HG03066 (cell line): Measurements from ENCODE around the gene ANKFN1.
"Not testable (repeated sequence)": the region's sequence is repeated elsewhere in the genome, so short reads cannot be mapped to it uniquely, and the experiment has no call there.

ENCODE experiments used
- ATAC-seq: cut with Tn5 transposase; IDR thresholded peaks from one replicate; pipeline ENCODE4 v1.9.1; 2021; ENCODE audit warnings: low read depth; ENCODE audit not compliant: unreplicated experiment

The ANKFN1 gene

DNA sequence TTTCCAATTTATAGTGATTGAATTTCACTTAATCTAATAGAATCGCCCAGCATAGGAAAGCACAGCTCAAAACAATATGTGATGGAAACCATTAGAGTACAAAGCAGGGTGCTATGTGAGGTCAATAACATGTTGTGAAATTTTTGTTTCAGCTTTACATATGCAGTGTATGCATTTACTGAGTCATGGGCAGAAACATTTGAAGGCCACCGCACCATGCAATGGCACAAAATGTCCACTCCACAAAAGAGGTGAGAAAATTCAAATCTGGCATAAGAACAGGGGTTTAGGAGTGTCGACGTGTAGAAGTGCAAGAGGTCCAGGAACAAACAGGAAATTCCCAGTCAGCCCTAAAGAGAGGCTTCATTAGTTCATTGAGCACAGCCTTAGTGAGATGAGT, 131.2 kb downstream of the ANKFN1 start:
- ATAC-seq: no peak

DNA sequence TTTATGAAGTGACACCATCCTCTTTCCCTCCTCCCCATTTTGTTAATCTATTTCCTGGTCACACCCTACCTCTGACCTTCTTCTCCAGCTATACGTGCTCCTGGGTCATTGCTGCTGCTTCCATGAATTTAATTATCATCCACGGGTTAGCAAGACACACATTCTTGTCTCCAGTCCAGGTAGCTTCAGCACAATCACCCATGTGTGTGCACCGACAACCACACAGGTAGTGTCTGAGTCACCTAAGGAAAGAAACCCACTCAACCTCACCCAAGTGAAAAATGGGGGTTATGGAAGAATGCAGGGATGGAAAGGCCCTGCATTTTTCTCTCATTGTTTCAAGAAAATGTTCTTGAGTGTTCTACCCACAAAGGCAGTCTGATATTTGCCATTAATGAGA, 135.5 kb downstream of the ANKFN1 start:
- ATAC-seq: not testable (repeated sequence)

DNA sequence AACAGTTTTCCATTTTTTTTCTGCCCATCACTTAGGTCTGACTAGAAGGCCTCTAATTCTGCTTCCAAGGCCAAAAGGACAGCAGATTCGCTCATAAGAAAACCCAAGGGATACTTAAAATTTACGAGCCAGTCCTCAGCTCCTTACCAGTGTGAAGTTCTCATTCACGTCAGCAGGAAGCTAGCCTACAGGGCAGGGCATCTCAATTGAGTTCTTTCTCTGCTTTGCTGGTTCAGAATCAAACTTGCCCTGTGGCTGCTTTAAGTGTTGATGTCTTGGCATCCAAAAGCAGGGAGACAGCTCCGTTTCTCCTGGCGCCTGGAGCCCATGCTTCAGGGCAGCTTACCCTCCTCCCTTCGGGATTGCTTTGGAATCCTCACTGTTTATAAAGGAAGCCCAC, 136.0 kb downstream of the ANKFN1 start:
- ATAC-seq: no peak

DNA sequence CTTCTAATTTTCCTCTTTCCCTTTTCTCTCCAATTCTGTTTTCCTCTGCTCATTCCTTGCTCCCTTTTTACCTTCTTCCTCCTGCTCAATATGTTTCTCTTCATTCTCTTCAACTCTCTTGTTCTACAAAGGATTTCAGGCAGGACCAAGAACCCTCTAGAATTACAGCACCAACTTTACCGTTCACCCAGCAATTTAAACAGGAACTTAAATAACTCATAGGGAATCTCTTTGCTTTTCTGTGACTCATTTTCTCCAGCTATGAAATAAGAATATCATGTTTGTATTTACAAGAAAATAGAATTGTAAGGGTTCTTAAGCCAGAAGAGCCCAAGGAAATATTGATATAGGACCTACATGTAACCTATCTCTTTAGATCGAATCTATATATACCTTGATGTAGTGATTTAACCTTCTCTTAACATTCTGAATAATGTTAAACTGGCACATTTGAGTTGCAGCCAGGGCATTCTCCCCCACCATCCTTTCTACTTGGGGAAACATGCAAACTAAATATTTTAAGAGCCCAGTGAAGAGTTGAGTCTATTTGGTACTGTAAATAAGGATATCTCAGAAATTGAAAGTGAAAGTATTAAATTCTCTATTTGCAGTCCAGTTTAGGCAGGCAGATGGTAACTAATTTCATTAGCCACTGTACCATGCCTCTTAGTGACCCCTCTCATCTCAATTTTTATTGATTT, 137.0 kb downstream of the ANKFN1 start:
- ATAC-seq: no peak

DNA sequence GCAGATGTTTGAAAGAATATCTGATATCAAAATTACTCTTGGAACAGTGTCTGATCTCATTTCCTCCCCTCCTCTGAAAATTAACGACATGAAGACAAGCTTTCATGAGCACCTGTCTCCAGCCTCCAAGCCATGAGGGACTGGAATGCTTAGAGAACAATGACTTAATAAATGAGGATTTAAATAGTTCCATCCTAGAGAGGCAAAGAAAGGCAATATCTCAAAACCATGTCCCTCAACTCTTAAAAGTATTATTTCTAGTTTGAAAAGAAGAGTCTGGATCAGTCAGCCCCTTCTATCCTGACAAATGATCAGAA, 137.5 kb downstream of the ANKFN1 start:
- ATAC-seq: no peak

GRCh38 chr17:56291226-56291805, 138.0 kb downstream of the ANKFN1 start:
- no peak for ATAC-seq

- no peak for ATAC-seq
These were observed 138.7 kb downstream of the ANKFN1 start for GRCh38 chr17:56292010-56292409.

DNA sequence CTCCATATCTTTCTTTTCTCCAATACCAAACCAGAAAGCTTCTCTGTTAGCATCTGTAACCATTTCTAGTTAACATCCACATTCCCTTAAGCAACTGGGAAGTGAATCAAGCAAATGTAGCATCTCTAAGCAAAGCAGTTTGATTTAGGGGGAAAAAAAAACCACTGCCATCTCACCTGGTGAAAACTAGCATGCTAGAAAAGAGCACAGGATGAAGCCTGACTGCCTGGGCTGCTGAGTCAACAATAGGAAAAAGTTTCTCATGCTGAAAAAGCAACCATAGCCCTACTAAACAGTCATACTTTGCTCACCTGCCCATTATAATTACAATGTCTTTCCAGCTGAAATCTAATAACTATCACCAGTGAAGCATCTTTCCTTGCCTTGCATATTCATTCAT, 139.3 kb downstream of the ANKFN1 start:
- ATAC-seq: no peak

- no peak for ATAC-seq
These were observed 143.9 kb downstream of the ANKFN1 start for GRCh38 chr17:56297184-56297583.

DNA sequence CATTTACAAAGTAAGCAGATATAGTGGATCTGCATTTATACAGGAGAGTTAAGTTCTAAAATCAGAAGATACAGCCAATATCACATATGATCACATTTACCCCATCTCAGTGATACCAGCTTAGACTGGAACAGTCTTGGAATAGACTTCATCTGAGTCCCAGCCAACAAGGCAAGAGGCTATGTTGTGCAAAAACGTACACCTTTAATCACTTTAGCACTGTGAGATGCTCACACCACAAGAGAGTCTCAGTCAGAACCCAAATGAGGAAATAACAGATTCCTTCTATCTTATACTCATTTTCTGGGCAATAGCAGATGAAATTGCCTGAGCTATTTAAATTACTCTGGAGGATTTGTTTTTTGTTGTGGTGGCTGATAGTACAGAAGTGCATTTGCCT, 145.6 kb downstream of the ANKFN1 start:
- no peak for ATAC-seq

GRCh38 chr17:56300144-56300543, 146.9 kb downstream of the ANKFN1 start:
- ATAC-seq: no peak

- ATAC-seq: no peak
These were observed 151.7 kb downstream of the ANKFN1 start for GRCh38 chr17:56305007-56305406.

GRCh38 chr17:56309897-56310296, 156.6 kb downstream of the ANKFN1 start:
- no peak for ATAC-seq

DNA sequence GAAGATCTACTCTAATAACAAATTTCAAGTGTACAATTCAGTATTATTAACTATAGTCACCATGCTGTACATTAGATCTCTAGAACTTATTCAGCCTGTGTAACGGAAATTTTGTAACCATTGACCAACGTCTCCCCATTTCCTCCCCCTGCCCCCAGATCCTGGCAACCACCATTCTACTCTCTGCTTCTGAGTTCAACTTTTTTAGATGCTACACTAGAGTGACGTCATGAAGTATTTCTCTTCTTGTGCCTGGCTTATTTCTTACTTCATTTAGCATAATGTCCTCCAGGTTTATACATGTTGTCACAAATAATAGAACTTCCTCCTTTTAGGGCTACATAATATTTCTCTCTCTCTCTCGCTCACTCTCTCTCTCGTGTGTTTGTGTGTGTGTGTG, 157.5 kb downstream of the ANKFN1 start:
- ATAC-seq: no peak

GRCh38 chr17:56313201-56313600, 159.9 kb downstream of the ANKFN1 start:
- ATAC-seq: no peak

GRCh38 chr17:56314026-56314425, 160.8 kb downstream of the ANKFN1 start:
- no peak for ATAC-seq

GRCh38 chr17:56314984-56315602, 161.8 kb downstream of the ANKFN1 start:
- no peak for ATAC-seq

GRCh38 chr17:56316604-56317003, 163.3 kb downstream of the ANKFN1 start:
- ATAC-seq: no peak

- ATAC-seq: no peak
These were observed 164.3 kb downstream of the ANKFN1 start for GRCh38 chr17:56317351-56318208.

DNA sequence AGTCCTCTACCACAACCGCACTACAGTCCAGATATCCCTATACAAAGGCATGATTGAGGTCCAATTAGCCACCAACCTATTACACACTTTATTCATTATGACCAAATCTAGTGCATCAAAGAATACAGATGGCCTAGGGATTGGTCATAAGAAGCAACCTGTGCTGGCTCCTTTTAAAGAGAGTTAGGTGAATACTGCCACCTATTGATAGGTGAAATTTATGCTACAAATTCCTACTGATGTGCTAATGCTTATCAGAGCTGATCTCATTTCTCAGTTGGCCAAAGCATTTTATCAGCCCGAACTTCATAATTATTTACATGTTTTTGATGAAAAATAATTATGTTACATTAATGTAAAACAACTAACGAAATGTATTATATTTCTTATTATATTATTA, 166.3 kb downstream of the ANKFN1 start:
- ATAC-seq: no peak

DNA sequence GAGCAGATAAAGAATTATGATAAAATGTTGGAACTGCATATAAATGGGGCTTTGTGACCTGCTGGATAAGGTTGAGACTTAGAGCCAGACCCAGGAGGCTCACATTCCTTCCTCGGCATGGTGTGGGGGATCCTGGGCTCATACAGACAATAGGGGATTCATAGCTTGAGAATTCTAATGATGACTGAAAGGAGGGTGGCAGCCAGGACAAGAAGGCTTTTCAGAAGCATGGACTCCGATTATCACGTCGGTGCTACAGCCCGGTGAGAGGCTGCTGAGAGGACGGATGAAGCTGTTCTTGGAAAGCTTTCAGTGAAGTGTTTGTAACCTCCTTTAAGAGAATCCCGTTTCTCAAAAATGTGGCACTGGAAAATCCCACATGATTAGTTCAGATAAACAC, 167.2 kb downstream of the ANKFN1 start:
- ATAC-seq: no peak
